Measurements from ENCODE around the gene SIRPG.
"Not testable (repeated sequence)": the region's sequence is repeated elsewhere in the genome, so short reads cannot be mapped to it uniquely, and the experiment has no call there.

Gene SIRPG

GRCh38 chr20:1652104-1652503 lies 5.5 kb downstream of the SIRPG start:
- TF ChIP-seq CTCF (IDR thresholded peaks at IDR 0.05; ENCODE audit: low read depth, low read length, missing control alignments) = no peak
- H3K4me3 ChIP-seq (ENCODE audit: low read depth, low read length) = no peak overlapping the region
- DNase-seq (ENCODE audit: low read depth) = no peak

- no peak overlapping the region for H3K4me3 ChIP-seq (ENCODE audit: low read depth, low read length)
- no peak for DNase-seq (ENCODE audit: low read depth)
Observed at GRCh38 chr20:1651268-1652058, 6.1 kb downstream of the SIRPG start.

GRCh38 chr20:1648101-1648500 lies 9.5 kb downstream of the SIRPG start:
- DNase-seq (ENCODE audit: low read depth) = no peak
- TF ChIP-seq CTCF (IDR thresholded peaks at IDR 0.05; ENCODE audit: low read depth, low read length, missing control alignments) = no peak

More at GRCh38 chr20:1651268-1652058, 6.1 kb downstream of the SIRPG start:
- no peak for TF ChIP-seq CTCF (IDR thresholded peaks at IDR 0.05; ENCODE audit: low read depth, low read length, missing control alignments)

GRCh38 chr20:1646975-1647431 lies 10.6 kb downstream of the SIRPG start:
- no peak for DNase-seq (ENCODE audit: low read depth)
- no peak for TF ChIP-seq CTCF (IDR thresholded peaks at IDR 0.05; ENCODE audit: low read depth, low read length, missing control alignments)
- no peak overlapping the region for H3K4me3 ChIP-seq (ENCODE audit: low read depth, low read length)

More at GRCh38 chr20:1648101-1648500, 9.5 kb downstream of the SIRPG start:
- H3K4me3 ChIP-seq (ENCODE audit: low read depth, low read length) = no peak overlapping the region

GRCh38 chr20:1644101-1644962 lies 13.2 kb downstream of the SIRPG start:
- no peak for DNase-seq (ENCODE audit: low read depth)
- H3K4me3 ChIP-seq (ENCODE audit: low read depth, low read length) = no peak overlapping the region
- TF ChIP-seq CTCF (IDR thresholded peaks at IDR 0.05; ENCODE audit: low read depth, low read length, missing control alignments) = no peak

- DNase-seq (ENCODE audit: low read depth); H3K4me3 ChIP-seq (ENCODE audit: low read depth, low read length): not testable (repeated sequence)
Observed at GRCh38 chr20:1638643-1639042, 18.9 kb downstream of the SIRPG start.

GRCh38 chr20:1637755-1638154 lies 19.8 kb downstream of the SIRPG start:
- DNase-seq (ENCODE audit: low read depth) = no peak
- H3K4me3 ChIP-seq (ENCODE audit: low read depth, low read length) = no peak overlapping the region
- no peak for TF ChIP-seq CTCF (IDR thresholded peaks at IDR 0.05; ENCODE audit: low read depth, low read length, missing control alignments)
